ENCODE data around the gene RPS17. TPM values are rescaled to one million over a fixed set of nuclear protein-coding genes. Genes with fewer than 3 reads are reported as not detected.

Gene RPS17
- total and polyA plus RNA-seq, 3 experiments from 2014 or later: 1,199 to 2,630 (median 2,610) TPM

- Mint-ChIP-seq H3K36me3 (peaks cover 0 to 12% (median 0%) of the 10 kb centered on the region in 3 donors), H3K9me3 (no peaks in the 10 kb centered on the region), H3K27ac (peak overlapping the region in 2 of 8 donors; percentile 39 to 41), H3K4me3 (peak overlapping the region in 1 of 7 donors; percentile 52), H3K4me1 (peaks cover 8 to 15% (median 8%) of the 10 kb centered on the region in 3 donors), H3K27me3 (peaks cover 9 to 11% of the 10 kb centered on the region in 2 donors)
- no peak overlapping the region for H3K4me3 ChIP-seq (ENCODE audit: low read length)
- ChIA-PET CTCF (interaction anchor here (6.9 kb wide), 1 partner anchor 13 kb away, joined by 63 read pairs; no protein-coding TSS in a partner anchor), POLR2A (no interaction called here)
- no peaks in the 10 kb centered on the region for H3K9me3 ChIP-seq (ENCODE audit: low read length)
- H3K27me3 ChIP-seq (ENCODE audit: insufficient read depth, low read length, poor library complexity, severe bottlenecking): no peaks in the 10 kb centered on the region
- DNase-seq: no peak
- peaks cover 10% of the 10 kb centered on the region for H3K4me1 ChIP-seq (ENCODE audit: insufficient read depth, low read length)
- no peaks in the 10 kb centered on the region for H3K36me3 ChIP-seq (ENCODE audit: insufficient read depth, low read length)
- H3K27ac ChIP-seq (ENCODE audit: low read depth, low read length): no peak overlapping the region
Observed at GRCh38 chr15:82544431-82544830, 4.2 kb upstream of the RPS17 start.

GRCh38 chr15:82543160-82543559 is 2.9 kb upstream of the RPS17 start:
- H3K4me1 Mint-ChIP-seq: peaks cover 16 to 28% (median 20%) of the 10 kb centered on the region in 3 donors
- peak overlapping the region in 3 of 7 donors; percentile 24 to 79 (median 49) for H3K4me3 Mint-ChIP-seq
- Histone ChIP-seq H3K27me3 (ENCODE audit: insufficient read depth, low read length, poor library complexity, severe bottlenecking) (no peaks in the 10 kb centered on the region), H3K4me1 (ENCODE audit: insufficient read depth, low read length) (peaks cover 22% of the 10 kb centered on the region), H3K27ac (ENCODE audit: low read depth, low read length) (no peak overlapping the region), H3K36me3 (ENCODE audit: insufficient read depth, low read length) (peaks cover 7% of the 10 kb centered on the region), H3K9me3 (ENCODE audit: low read length) (no peaks in the 10 kb centered on the region), H3K4me3 (ENCODE audit: low read length) (no peak overlapping the region)
- no peaks in the 10 kb centered on the region for H3K9me3 Mint-ChIP-seq
- H3K27me3 Mint-ChIP-seq: peaks cover 5 to 9% of the 10 kb centered on the region in 2 donors
- peak in 1 of 5 donors; percentile 28 for DNase-seq
- ChIA-PET POLR2A (interaction anchor here (0.6 to 0.7 kb wide), 3 partner anchors 253 to 665 kb away, joined by 3 to 5 read pairs (median 3); no protein-coding TSS in a partner anchor), CTCF (interaction anchor here (0.6 to 6.9 kb wide), 4 partner anchors 12 to 166 kb away, joined by 3 to 63 read pairs (median 7); partner anchors contain the start of gene AP3B2)
- H3K36me3 Mint-ChIP-seq: peaks cover 0 to 25% (median 3%) of the 10 kb centered on the region in 3 donors
- peak overlapping the region in 1 of 8 donors; percentile 35 for H3K27ac Mint-ChIP-seq

GRCh38 chr15:82540984-82541431 is 751 bp upstream of the RPS17 start:
- peak overlapping the region; percentile 94 to 98 (median 96) for H3K4me3 Mint-ChIP-seq
- Histone ChIP-seq H3K9me3 (ENCODE audit: low read length) (no peaks in the 10 kb centered on the region), H3K4me1 (ENCODE audit: insufficient read depth, low read length) (peaks cover 25% of the 10 kb centered on the region), H3K27ac (ENCODE audit: low read depth, low read length) (peak overlapping the region; percentile 94), H3K4me3 (ENCODE audit: low read length) (peak overlapping the region; percentile 96), H3K27me3 (ENCODE audit: insufficient read depth, low read length, poor library complexity, severe bottlenecking) (no peaks in the 10 kb centered on the region), H3K36me3 (ENCODE audit: insufficient read depth, low read length) (peaks cover 28% of the 10 kb centered on the region)
- peaks cover 26 to 46% (median 34%) of the 10 kb centered on the region in 3 donors for H3K4me1 Mint-ChIP-seq
- H3K27me3 Mint-ChIP-seq: peaks cover 2 to 5% of the 10 kb centered on the region in 2 donors
- ChIA-PET POLR2A (interaction anchor here (0.6 to 2.7 kb wide), 7 partner anchors 11 to 495 kb away, joined by 3 to 19 read pairs (median 9); partner anchors contain the start of genes C15orf40, MEX3B, RAMAC and WHAMM), CTCF (interaction anchor here (1.2 to 6.9 kb wide), 8 partner anchors 10 to 469 kb away, joined by 3 to 63 read pairs (median 10); no protein-coding TSS in a partner anchor)
- H3K27ac Mint-ChIP-seq: peak overlapping the region; percentile 92 to 96 (median 96)
- DNase-seq: no peak
- peaks cover 6 to 46% (median 11%) of the 10 kb centered on the region in 3 donors for H3K36me3 Mint-ChIP-seq
- no peaks in the 10 kb centered on the region for H3K9me3 Mint-ChIP-seq

- Histone ChIP-seq H3K9me3 (ENCODE audit: low read length) (no peaks in the 10 kb centered on the region), H3K27ac (ENCODE audit: low read depth, low read length) (peak overlapping the region; percentile 94), H3K36me3 (ENCODE audit: insufficient read depth, low read length) (peaks cover 34% of the 10 kb centered on the region), H3K4me1 (ENCODE audit: insufficient read depth, low read length) (peaks cover 25% of the 10 kb centered on the region), H3K4me3 (ENCODE audit: low read length) (peak overlapping the region; percentile 94), H3K27me3 (ENCODE audit: insufficient read depth, low read length, poor library complexity, severe bottlenecking) (no peaks in the 10 kb centered on the region)
- CTCF ChIA-PET: interaction anchor here (0.6 to 6.9 kb wide), 12 partner anchors 8 to 471 kb away, joined by 3 to 63 read pairs (median 6); no protein-coding TSS in a partner anchor
- Mint-ChIP-seq H3K4me1 (peaks cover 26 to 46% (median 34%) of the 10 kb centered on the region in 3 donors), H3K36me3 (peaks cover 11 to 58% (median 14%) of the 10 kb centered on the region in 3 donors), H3K9me3 (no peaks in the 10 kb centered on the region), H3K27me3 (peaks cover 0 to under 1% of the 10 kb centered on the region in 2 donors), H3K27ac (peak overlapping the region; percentile 92 to 98 (median 94)), H3K4me3 (peak overlapping the region; percentile 94 to 98 (median 96))
- POLR2A ChIA-PET: interaction anchor here (1.2 to 2.7 kb wide), 6 partner anchors 9 to 472 kb away, joined by 4 to 19 read pairs (median 13); partner anchors contain the start of genes C15orf40, RAMAC and WHAMM
- DNase-seq: no peak
Observed at GRCh38 chr15:82539691-82540054, 584 bp downstream of the RPS17 start.

- Mint-ChIP-seq H3K27me3 (no peaks in the 10 kb centered on the region), H3K4me3 (peak overlapping the region; percentile 94 to 98 (median 96)), H3K9me3 (no peaks in the 10 kb centered on the region), H3K36me3 (peaks cover 16 to 63% (median 19%) of the 10 kb centered on the region in 3 donors), H3K4me1 (peaks cover 26 to 46% (median 34%) of the 10 kb centered on the region in 3 donors), H3K27ac (peak overlapping the region; percentile 92 to 98 (median 94))
- CTCF ChIA-PET: interaction anchor here (0.8 to 6.9 kb wide), 7 partner anchors 8 to 471 kb away, joined by 3 to 63 read pairs (median 10); no protein-coding TSS in a partner anchor
- POLR2A ChIA-PET: interaction anchor here (1.6 to 2.7 kb wide), 4 partner anchors 9 to 447 kb away, joined by 9 to 19 read pairs (median 17); partner anchors contain the start of genes RAMAC and WHAMM
- no peak for DNase-seq
- Histone ChIP-seq H3K27ac (ENCODE audit: low read depth, low read length) (peak overlapping the region; percentile 94), H3K36me3 (ENCODE audit: insufficient read depth, low read length) (peaks cover 39% of the 10 kb centered on the region), H3K4me1 (ENCODE audit: insufficient read depth, low read length) (peaks cover 25% of the 10 kb centered on the region), H3K9me3 (ENCODE audit: low read length) (no peaks in the 10 kb centered on the region), H3K4me3 (ENCODE audit: low read length) (peak overlapping the region; percentile 94), H3K27me3 (ENCODE audit: insufficient read depth, low read length, poor library complexity, severe bottlenecking) (no peaks in the 10 kb centered on the region)
Observed at GRCh38 chr15:82538961-82539690, 1.1 kb downstream of the RPS17 start.

- Mint-ChIP-seq H3K4me3 (peak overlapping the region in 6 of 7 donors; percentile 31 to 94 (median 58)), H3K4me1 (peaks cover 26 to 46% (median 34%) of the 10 kb centered on the region in 3 donors), H3K27me3 (no peaks in the 10 kb centered on the region), H3K27ac (peak overlapping the region in 7 of 8 donors; percentile 6 to 77 (median 62)), H3K9me3 (no peaks in the 10 kb centered on the region), H3K36me3 (peaks cover 20 to 76% (median 22%) of the 10 kb centered on the region in 3 donors)
- CTCF ChIA-PET: no interaction called here
- Histone ChIP-seq H3K27me3 (ENCODE audit: insufficient read depth, low read length, poor library complexity, severe bottlenecking) (no peaks in the 10 kb centered on the region), H3K4me3 (ENCODE audit: low read length) (no peak overlapping the region), H3K4me1 (ENCODE audit: insufficient read depth, low read length) (peaks cover 25% of the 10 kb centered on the region), H3K27ac (ENCODE audit: low read depth, low read length) (no peak overlapping the region), H3K9me3 (ENCODE audit: low read length) (no peaks in the 10 kb centered on the region), H3K36me3 (ENCODE audit: insufficient read depth, low read length) (peaks cover 43% of the 10 kb centered on the region)
- POLR2A ChIA-PET: no interaction called here
- DNase-seq: no peak
Observed at GRCh38 chr15:82537351-82537908, 2.8 kb downstream of the RPS17 start.

GRCh38 chr15:82536409-82537350 is 3.6 kb downstream of the RPS17 start:
- Histone ChIP-seq H3K4me3 (ENCODE audit: low read length) (no peak overlapping the region), H3K9me3 (ENCODE audit: low read length) (no peaks in the 10 kb centered on the region), H3K4me1 (ENCODE audit: insufficient read depth, low read length) (peaks cover 25% of the 10 kb centered on the region), H3K27me3 (ENCODE audit: insufficient read depth, low read length, poor library complexity, severe bottlenecking) (no peaks in the 10 kb centered on the region), H3K27ac (ENCODE audit: low read depth, low read length) (no peak overlapping the region), H3K36me3 (ENCODE audit: insufficient read depth, low read length) (peaks cover 43% of the 10 kb centered on the region)
- Mint-ChIP-seq H3K27ac (peak overlapping the region in 5 of 8 donors; percentile 4 to 69 (median 61)), H3K27me3 (no peaks in the 10 kb centered on the region), H3K9me3 (no peaks in the 10 kb centered on the region), H3K36me3 (peaks cover 20 to 79% (median 22%) of the 10 kb centered on the region in 3 donors), H3K4me3 (peak overlapping the region in 3 of 7 donors; percentile 6 to 94 (median 24)), H3K4me1 (peaks cover 26 to 46% (median 34%) of the 10 kb centered on the region in 3 donors)
- POLR2A ChIA-PET: no interaction called here
- CTCF ChIA-PET: no interaction called here
- no peak for DNase-seq
